ENCODE data around the gene GNAT1. TPM values are rescaled to one million over a fixed set of nuclear protein-coding genes. Genes with fewer than 3 reads are reported as not detected.
A peak's percentile ranks its signal among the peaks of the same experiment; 100 is the strongest.

Gene GNAT1
- total RNA-seq, 1 experiment from 2014 or later = not detected

GRCh38 chr3:50146316-50146901 lies 45.0 kb upstream of the GNAT1 start:
- no peak overlapping the region for H2AK5ac ChIP-seq (ENCODE audit: insufficient read length, low read length)
- H2AFZ ChIP-seq (ENCODE audit: low read length) = no peak overlapping the region
- H3K27me3 Mint-ChIP-seq (ENCODE audit: low read depth) = peaks cover 8% of the 10 kb centered on the region
- no peaks in the 10 kb centered on the region for H4K20me1 ChIP-seq (ENCODE audit: control insufficient read depth, insufficient read depth, insufficient read length)
- no peak overlapping the region for H3K18ac ChIP-seq (ENCODE audit: insufficient read length, low read depth, low read length)
- H3K27me3 ChIP-seq (ENCODE audit: insufficient read depth, low read length) = no peaks in the 10 kb centered on the region
- no peaks in the 10 kb centered on the region for H3K36me3 Mint-ChIP-seq (ENCODE audit: insufficient read depth in 1 of 3, low read depth in 3 of 3)
- H3K23me2 ChIP-seq (ENCODE audit: insufficient read length, low read depth, low read length, poor library complexity, severe bottlenecking) = no peaks in the 10 kb centered on the region
- H3K14ac ChIP-seq (ENCODE audit: insufficient read depth, low read length) = no peak overlapping the region
- H3K4me1 Mint-ChIP-seq = peaks cover 20 to 33% of the 10 kb centered on the region in 2 experiments
- no peak overlapping the region for H3K56ac ChIP-seq (ENCODE audit: insufficient read length, low read depth, low read length)
- H2BK5ac ChIP-seq (ENCODE audit: insufficient read length, low read length) = no peak overlapping the region
- H3K79me2 ChIP-seq (ENCODE audit: insufficient read depth, low read length) = no peaks in the 10 kb centered on the region
- H4K8ac ChIP-seq (replicated peaks; ENCODE audit: insufficient read length, low read depth, low read length) = no peak overlapping the region
- no peak overlapping the region for H3K4ac ChIP-seq (ENCODE audit: low read depth, low read length)
- no peak overlapping the region for H3T11ph ChIP-seq (ENCODE audit: low read length)
- H3K4me2 ChIP-seq (ENCODE audit: insufficient read depth, insufficient read length, low read length) = no peak overlapping the region
- no peak overlapping the region for H3K27ac ChIP-seq (ENCODE audit: insufficient read length, low read depth, low read length)
- H4K91ac ChIP-seq (ENCODE audit: insufficient read length, low read depth, low read length) = no peak overlapping the region
- no peak for DNase-seq
- WGBS (ENCODE audit: extremely low coverage, insufficient read length, low lambda C conversion rate) = no CpG with 5 or more reads among the region's 3 CpGs
- H3K27ac Mint-ChIP-seq = peak overlapping the region in 1 of 3 experiments; percentile 92; a peak in 1 of 7 replicates
- no peak overlapping the region for H2BK12ac ChIP-seq (ENCODE audit: insufficient read length, low read depth, low read length)
- no peaks in the 10 kb centered on the region for H3K79me1 ChIP-seq (ENCODE audit: insufficient read depth, low read depth, low read length, poor library complexity, severe bottlenecking)
- no peak overlapping the region for H2BK120ac ChIP-seq (ENCODE audit: low read depth, low read length, poor library complexity, severe bottlenecking)
- H3K23ac ChIP-seq (ENCODE audit: insufficient read length, low read depth, low read length) = no peak overlapping the region
- H2BK15ac ChIP-seq (ENCODE audit: low read depth, low read length) = no peak overlapping the region
- H2BK20ac ChIP-seq (ENCODE audit: low read depth, low read length, poor library complexity, severe bottlenecking) = no peak overlapping the region
- TF ChIP-seq CTCF (conservative IDR thresholded peaks at IDR 0.05) = peak; percentile 46; the same call in 2 of the 3 replicates
- H3K9me3 ChIP-seq (ENCODE audit: control insufficient read depth, low read depth, low read length) = no peaks in the 10 kb centered on the region
- no peak overlapping the region for H3K9ac ChIP-seq (ENCODE audit: extremely low read depth, insufficient read length, low read length)
- no peak overlapping the region for H3K4me3 Mint-ChIP-seq
- H3K9me3 Mint-ChIP-seq = no peaks in the 10 kb centered on the region; a peak in 1 of 5 replicates
- H3K4me1 ChIP-seq (ENCODE audit: insufficient read depth, low read length) = peaks cover 3% of the 10 kb centered on the region; the same call in 1 of the 2 replicates
- H4K5ac ChIP-seq (ENCODE audit: insufficient read length, low read depth, low read length) = no peak overlapping the region
